ENCODE data around the gene FRMD4A.

Gene FRMD4A

GRCh38 chr10:14112056-14112455 lies 218.7 kb downstream of the FRMD4A start:
- H3K27me3 ChIP-seq (ENCODE audit: low read length) = no peaks in the 10 kb centered on the region
- H3K79me2 ChIP-seq (ENCODE audit: insufficient read depth, low read length) = no peaks in the 10 kb centered on the region
- no peaks in the 10 kb centered on the region for H4K20me1 ChIP-seq (ENCODE audit: low read depth, low read length)
- H2AFZ ChIP-seq (ENCODE audit: low read depth, low read length, severe bottlenecking) = no peak overlapping the region
- no peak for TF ChIP-seq CTCF (IDR thresholded peaks at IDR 0.05; ENCODE audit: insufficient read depth, low read length, poor library complexity, severe bottlenecking)
- no peak for TF ChIP-seq EZH2phosphoT487 (conservative IDR thresholded peaks at IDR 0.05; ENCODE audit: low read length)
- H3K9me3 ChIP-seq (ENCODE audit: insufficient read depth, low read length) = no peaks in the 10 kb centered on the region
- H3K9ac ChIP-seq (ENCODE audit: low read length) = no peak overlapping the region
- no peaks in the 10 kb centered on the region for H3F3A ChIP-seq (ENCODE audit: insufficient read depth)
- no peak overlapping the region for H3K4me2 ChIP-seq (ENCODE audit: low read depth, low read length, poor library complexity, severe bottlenecking)
- no peak overlapping the region for H3K27ac ChIP-seq (ENCODE audit: low read depth, low read length)
- no peaks in the 10 kb centered on the region for H3K36me3 ChIP-seq (ENCODE audit: low read length)
- H3K9me2 ChIP-seq (replicated peaks; ENCODE audit: insufficient read depth, low read length) = no peaks in the 10 kb centered on the region
- H3K4me3 ChIP-seq (ENCODE audit: insufficient read depth, low read length, poor library complexity, severe bottlenecking) = no peak overlapping the region

- no peak overlapping the region for H3K9ac ChIP-seq (ENCODE audit: low read length)
- no peaks in the 10 kb centered on the region for H3K9me3 ChIP-seq (ENCODE audit: insufficient read depth, low read length)
- H4K20me1 ChIP-seq (ENCODE audit: low read depth, low read length) = no peaks in the 10 kb centered on the region
- H3K27ac ChIP-seq (ENCODE audit: low read depth, low read length) = no peak overlapping the region
- no peak overlapping the region for H2AFZ ChIP-seq (ENCODE audit: low read depth, low read length, severe bottlenecking)
- H3K4me3 ChIP-seq (ENCODE audit: insufficient read depth, low read length, poor library complexity, severe bottlenecking) = no peak overlapping the region
- H3K4me2 ChIP-seq (ENCODE audit: low read depth, low read length, poor library complexity, severe bottlenecking) = no peak overlapping the region
- H3K27me3 ChIP-seq (ENCODE audit: low read length) = no peaks in the 10 kb centered on the region
- no peaks in the 10 kb centered on the region for H3K36me3 ChIP-seq (ENCODE audit: low read length)
- TF ChIP-seq CTCF (IDR thresholded peaks at IDR 0.05; ENCODE audit: insufficient read depth, low read length, poor library complexity, severe bottlenecking) (no peak), EZH2phosphoT487 (conservative IDR thresholded peaks at IDR 0.05; ENCODE audit: low read length) (no peak)
- no peaks in the 10 kb centered on the region for H3K9me2 ChIP-seq (replicated peaks; ENCODE audit: insufficient read depth, low read length)
- no peaks in the 10 kb centered on the region for H3K79me2 ChIP-seq (ENCODE audit: insufficient read depth, low read length)
- H3F3A ChIP-seq (ENCODE audit: insufficient read depth) = no peaks in the 10 kb centered on the region
Measured at GRCh38 chr10:14111208-14111607, 219.5 kb downstream of the FRMD4A start.

GRCh38 chr10:14106828-14107227 lies 223.9 kb downstream of the FRMD4A start:
- Histone ChIP-seq H3K9me2 (replicated peaks; ENCODE audit: insufficient read depth, low read length) (no peaks in the 10 kb centered on the region), H3K27me3 (ENCODE audit: low read length) (no peaks in the 10 kb centered on the region), H3F3A (ENCODE audit: insufficient read depth) (no peaks in the 10 kb centered on the region), H3K27ac (ENCODE audit: low read depth, low read length) (no peak overlapping the region), H3K4me2 (ENCODE audit: low read depth, low read length, poor library complexity, severe bottlenecking) (no peak overlapping the region), H3K79me2 (ENCODE audit: insufficient read depth, low read length) (no peaks in the 10 kb centered on the region), H3K36me3 (ENCODE audit: low read length) (no peaks in the 10 kb centered on the region), H3K4me3 (ENCODE audit: insufficient read depth, low read length, poor library complexity, severe bottlenecking) (no peak overlapping the region), H3K9ac (ENCODE audit: low read length) (no peak overlapping the region), H3K9me3 (ENCODE audit: insufficient read depth, low read length) (no peaks in the 10 kb centered on the region), H2AFZ (ENCODE audit: low read depth, low read length, severe bottlenecking) (no peak overlapping the region), H4K20me1 (ENCODE audit: low read depth, low read length) (no peaks in the 10 kb centered on the region)
- TF ChIP-seq CTCF (IDR thresholded peaks at IDR 0.05; ENCODE audit: insufficient read depth, low read length, poor library complexity, severe bottlenecking) (no peak), EZH2phosphoT487 (conservative IDR thresholded peaks at IDR 0.05; ENCODE audit: low read length) (no peak)

All from SU-DHL-6 (cell line).